NCI-H2171 (cell line): ENCODE data around the gene MYL5.
A peak's percentile ranks its signal among the peaks of the same experiment; 100 is the strongest.
"Not testable (repeated sequence)": the region's sequence is repeated elsewhere in the genome, so short reads cannot be mapped to it uniquely, and the experiment has no call there.

Source experiments
- DNase-seq: peaks from one replicate; lab custom pipeline; 2025; lab: John Stamatoyannopoulos, UW

MYL5 gene

DNA sequence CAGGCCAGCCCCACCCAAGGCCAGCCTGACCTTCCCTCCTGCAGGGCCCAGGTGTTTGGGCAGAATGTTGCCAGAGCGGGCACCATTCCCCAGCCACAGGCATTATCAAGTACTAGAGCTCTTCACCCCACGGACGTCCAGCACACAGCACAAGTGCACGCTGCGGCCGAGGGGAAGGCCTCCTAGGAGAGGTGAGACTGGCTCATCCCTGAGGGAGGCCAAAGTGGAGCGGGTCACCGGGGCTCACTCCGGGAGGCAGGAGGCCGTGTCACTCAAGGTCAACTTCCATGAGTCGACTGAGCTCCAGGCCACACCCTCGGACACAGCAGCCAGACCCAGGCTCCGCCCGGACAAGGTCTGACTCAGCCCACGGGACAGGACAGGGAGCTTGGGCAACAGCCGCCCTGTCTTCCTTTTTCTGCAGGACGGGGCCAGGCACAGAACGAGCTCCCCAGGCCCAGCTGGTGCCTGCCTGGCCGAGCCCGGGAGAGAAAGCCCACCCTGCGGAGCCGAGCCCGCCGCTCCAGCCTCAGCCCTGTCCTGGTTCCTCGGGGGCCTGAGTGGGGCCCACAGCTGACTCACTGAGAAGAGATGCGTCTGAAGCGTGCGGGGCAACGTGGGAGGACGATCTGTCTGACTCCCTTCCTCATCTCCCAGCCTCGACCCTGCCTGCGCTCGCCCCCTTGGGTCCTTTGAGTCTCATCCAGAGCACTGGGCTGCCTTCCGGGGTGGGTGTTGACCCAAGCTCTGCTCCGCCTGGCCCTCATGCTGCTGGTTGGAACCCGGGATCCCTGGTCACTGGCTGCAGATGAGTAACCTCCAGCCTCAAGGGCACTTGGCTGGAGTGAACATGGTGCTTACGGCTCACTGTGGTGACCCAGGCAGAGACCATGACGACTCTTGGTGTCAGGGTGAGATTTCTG, 13.0 kb downstream of the MYL5 start:
- no peak for DNase-seq

DNA sequence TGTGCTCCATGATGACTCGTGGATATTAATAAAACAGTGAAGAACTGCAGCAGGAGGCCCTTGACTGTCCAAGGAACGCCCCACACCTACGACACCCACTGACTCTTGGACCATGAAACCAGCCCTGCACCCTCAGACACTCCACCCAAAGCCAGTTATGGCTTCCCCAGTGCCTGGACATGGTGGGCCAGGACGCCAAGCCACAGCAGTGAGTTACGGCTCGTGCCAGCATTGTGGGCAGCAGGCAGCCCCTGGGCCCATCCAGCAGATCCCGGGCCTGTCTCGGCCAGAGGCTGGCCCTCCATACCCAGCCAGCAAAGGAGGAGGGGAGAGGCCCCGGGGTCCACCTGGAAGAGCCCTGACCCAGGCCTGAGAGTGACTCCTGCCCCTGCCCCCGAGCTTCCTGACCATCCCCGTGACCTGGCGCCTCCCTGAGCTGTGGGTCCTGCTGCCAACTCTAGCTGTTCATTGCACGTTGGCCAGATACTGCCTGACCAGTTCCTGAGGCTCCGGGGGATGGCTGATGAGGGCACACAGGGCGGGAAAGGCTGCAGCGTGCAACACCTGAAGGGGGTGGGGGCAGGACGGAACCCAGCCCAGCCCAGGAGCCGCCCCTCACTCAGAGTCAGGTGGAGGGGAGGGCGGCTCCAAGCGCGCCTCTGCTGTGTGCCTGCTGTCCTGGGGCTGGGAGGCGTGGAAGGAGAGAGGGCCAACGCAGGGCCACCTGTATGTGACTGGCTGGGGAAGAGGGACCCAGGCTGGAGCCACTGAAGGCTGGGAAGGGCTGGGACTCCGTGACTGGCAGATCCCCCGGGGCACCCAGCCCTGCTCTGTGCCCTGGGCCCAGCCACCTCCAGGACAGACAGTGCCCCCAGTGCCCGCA, 13.9 kb downstream of the MYL5 start:
- no peak for DNase-seq

DNA sequence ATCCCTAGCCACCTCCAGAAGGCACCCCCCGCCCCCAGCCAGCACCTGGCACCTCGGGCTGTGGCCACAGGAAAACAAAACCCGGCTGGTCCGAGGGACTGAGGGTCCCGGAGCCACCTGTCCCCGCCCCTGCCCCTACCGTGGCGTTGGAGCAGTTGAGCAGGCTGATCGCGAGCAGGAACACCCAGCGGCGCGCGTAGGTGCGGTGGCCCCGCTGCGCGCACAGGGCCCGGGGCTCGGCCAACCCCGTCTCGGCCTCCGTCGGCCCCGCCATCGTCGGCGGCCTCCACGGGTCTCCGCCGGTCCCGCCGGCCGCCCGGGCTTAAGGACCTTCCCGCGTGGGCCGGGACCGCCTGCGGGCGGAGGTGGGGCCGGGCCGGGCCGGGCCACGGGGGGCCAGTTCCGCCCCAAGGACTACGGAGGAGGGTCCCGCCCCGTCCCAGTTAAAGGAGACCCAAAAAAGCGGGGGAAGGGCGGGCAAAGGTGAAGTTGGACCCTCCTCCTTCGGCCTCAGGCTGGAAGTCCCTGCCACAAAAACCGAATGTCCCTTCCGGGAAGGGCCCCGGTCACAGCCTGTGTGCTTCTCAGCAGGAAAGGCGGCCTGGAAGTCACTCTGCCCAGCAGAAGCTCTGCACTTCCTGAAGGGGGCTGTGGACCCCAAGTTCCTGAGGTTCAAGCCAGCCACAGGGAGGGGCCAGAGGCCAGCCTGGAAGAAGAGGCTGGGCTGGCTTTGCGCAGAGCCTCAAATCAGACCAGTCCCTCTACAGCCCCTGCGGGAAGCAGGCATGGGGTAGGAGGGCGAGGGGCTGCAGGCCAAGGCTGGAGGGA, 14.7 kb downstream of the MYL5 start, which contains the start of gene SLC49A3:
Gene SLC49A3, minus strand, starts transcription at position 298 of the 828 bp plus-strand sequence. Its CDS starts 24 bp downstream, at position 274.
- DNase-seq = no peak

DNA sequence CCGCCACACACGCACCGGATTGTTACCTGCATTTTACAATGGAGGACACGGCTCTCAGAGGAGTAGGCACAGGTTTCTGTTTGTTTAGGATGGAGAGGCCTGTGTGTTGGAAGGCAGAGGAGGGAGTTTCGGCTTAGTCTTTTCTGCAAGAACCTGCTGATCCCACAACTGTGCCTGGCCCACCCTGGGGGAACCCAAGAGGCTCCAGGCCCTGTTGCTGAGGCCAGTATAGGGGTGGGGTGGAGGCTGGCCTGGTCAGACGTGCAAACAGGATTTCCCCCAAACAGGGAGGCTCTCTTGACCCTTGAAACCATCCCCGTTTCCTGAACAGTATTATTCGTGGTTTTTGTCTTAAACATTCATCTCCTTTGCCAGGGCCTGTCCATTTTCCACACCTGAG, 15.4 kb downstream of the MYL5 start:
- DNase-seq = no peak

DNA sequence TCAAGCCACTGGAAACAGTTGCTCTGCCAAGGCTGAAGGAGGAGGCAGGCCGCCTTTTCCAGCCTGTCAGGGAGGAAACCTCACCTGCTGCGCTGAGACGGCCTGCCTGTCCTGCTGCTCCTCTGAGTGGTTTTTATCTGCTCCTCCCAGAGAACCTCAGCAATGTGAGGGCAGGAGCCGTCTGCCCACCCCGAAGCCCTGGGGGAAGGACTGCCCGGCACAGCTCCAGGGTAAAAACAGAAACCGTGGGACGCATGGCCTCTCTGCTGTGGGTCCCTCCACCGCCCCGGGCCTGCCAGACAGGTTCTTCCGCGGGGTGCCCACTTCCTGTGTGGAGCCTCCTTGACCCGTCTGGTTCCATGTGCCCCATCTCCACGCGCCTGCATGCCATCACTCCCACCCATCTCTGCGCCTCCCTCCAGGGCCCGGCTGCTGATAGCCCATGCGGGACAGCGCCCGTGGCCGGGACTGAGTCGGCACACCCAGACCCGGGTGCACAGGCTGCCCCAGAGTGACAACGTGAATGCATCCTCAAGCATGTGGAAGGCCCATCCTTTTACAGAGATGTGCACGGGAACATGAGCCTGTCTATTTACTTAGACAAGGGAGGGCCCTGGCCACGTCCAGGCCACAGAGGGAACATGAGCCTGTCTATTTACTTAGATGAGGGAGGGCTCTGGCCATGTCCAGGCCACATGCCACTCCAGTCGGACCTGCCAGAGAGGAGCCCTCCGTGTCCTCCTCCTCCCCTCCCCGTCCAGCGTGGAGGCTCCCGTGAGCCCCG, 18.6 kb downstream of the MYL5 start:
- DNase-seq = no peak

DNA sequence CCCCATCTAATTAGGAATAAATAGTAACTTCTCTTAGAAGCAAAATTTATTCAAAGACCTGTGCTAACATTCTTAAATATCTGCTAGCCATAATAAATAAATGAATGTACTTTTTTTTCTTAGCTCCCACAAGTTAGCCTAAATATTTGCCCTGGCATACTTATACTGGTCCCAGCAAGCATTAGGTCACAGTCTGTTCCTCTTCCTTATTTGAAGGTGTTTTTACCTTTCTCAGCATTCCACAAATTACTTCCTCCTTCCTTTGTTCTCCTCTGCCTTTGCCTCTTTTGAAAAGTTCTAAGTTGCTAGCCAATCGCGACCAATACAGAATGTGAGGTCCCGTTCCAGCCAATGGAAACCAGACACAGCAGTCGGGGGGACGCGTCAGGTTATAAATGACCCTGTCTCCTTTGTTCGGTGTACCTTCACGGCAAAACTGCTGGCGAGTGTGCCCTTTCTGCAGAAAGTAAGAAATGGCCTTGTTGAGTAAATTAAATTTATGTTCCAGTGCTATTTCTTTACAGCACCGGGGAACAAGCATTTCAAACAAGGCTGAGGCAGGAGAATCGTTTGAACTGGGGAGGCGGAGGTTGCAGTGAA, 20.1 kb downstream of the MYL5 start:
- DNase-seq = not testable (repeated sequence)

DNA sequence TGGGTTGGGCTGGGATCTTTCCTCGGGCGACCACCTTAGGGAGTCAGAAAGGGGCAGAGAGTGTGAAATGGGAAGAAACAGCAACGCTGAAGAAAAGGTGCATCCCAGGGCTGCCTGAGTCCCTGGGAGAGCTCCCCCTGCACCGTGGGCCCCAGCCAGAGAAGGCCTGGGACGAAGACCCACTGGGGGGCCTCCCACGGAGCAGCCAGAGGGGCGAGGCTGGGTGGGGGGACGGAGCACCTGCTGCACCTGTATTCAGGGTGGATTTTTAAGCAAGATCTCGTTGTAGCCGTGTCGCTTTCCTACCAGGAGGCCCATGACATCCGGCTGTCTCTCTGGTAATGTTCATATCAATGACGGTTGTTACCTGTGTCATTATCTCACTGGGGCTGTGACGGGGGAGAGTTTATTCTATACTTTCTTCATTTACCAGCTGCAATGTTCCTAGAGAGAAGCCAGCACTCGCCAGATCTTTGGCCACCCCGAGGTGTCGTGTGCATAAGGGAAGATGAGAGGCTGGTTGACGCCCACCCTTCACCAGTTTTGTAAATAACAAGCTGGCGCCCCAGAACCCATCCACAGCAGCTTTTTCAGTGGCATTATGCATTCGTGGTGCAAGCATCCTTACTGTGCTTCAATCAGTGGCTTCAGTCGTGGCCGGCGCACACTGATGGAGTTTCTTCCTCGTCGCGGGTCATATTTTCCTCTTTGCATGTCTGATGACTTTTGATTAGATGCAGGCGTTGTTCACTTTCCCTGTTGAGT, 25.7 kb downstream of the MYL5 start:
- DNase-seq = no peak

DNA sequence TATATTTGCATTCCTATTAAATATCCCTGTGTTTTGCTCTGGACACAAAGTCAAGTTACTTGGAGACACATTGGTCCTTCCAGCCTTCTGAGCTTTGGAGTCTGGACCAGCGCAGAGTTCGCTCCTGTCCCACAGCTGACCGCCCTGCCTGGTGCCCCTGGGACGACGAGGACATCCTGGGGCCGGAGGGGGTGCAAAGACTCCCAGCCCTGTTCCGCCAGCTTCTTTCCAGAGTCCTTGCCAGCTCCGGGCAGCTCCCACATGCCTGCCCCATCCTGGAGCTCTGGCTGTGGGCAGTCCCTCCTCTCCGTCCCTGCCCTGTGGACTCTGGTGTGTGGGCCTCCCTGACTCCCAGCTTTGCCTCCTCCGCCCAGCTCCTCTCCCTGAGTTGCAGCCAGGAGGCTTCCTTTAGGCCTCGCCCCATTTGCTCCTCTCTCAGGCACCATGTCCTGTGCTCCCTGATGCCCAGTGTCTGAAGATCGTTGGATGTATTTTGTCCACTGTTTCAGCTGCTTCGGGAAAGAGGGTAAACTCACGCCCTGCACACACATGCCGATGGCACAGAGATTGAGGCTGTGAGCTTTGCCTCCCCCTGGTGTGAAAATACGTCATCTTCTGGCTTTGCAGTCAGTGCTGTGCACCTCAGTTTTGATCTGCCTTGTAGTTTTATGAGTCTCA, 26.4 kb downstream of the MYL5 start:
- DNase-seq = no peak

DNA sequence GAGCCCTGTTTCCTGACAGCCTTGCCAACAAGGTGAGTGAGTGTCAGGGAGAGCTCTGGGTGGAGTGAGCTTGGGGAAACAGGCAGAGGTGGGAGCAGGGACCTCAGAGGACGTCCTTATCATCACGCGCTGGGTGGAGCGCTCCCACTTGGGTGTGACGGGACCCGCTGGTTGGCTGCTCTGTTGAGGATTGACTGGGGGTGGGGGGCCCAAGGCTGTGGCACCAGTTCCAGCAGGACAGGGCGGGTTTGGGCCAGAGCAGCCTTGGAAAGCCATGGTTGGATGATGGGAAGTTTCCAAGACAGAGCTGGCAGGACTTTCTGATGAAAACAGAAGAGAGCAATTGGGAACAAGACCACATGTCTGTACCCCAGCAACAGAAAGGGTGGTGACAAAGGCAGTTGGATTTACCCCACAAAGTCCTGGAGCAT, 28.3 kb downstream of the MYL5 start:
- no peak for DNase-seq

DNA sequence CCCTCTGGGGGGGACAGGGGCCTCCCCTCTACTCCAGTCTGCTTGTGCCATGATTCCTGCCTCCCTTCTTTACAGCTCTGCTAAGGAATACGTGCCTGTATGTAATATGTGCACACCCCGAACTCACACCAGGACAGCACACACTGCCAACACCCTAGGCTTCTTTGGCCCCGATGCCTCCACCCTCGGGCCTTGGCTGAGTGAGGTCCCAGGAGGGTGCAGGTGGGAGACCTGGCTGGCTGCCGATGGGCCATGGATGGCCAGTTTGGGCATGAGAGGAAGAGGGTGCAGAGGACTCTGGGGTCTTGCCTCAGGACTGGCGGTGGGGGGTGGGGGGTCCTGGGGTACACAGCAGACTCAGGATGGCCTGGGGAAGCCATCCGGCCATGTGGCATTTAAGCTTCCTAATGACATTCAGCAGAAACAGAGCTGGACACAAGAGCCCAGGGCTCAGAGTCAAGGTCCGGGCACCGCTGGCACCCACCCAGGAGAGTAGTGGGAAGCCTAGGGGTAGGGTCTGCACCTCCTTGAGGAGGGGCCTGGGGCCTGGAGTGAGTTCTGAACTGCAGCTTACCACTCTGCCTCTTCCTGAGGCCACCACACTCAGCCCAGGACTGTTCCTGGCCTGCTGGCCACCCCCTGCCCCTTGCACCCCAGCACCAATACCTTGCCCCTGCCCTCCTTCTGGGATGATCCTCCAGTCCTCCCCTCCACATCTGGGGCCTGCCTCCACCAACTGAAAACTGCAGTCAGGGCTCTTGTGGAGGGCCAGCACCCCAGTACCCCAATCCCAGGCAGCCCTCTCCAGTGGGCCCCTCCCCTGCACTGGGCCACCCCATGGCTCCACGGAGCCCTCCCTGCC, 29.2 kb downstream of the MYL5 start:
- DNase-seq = no peak

DNA sequence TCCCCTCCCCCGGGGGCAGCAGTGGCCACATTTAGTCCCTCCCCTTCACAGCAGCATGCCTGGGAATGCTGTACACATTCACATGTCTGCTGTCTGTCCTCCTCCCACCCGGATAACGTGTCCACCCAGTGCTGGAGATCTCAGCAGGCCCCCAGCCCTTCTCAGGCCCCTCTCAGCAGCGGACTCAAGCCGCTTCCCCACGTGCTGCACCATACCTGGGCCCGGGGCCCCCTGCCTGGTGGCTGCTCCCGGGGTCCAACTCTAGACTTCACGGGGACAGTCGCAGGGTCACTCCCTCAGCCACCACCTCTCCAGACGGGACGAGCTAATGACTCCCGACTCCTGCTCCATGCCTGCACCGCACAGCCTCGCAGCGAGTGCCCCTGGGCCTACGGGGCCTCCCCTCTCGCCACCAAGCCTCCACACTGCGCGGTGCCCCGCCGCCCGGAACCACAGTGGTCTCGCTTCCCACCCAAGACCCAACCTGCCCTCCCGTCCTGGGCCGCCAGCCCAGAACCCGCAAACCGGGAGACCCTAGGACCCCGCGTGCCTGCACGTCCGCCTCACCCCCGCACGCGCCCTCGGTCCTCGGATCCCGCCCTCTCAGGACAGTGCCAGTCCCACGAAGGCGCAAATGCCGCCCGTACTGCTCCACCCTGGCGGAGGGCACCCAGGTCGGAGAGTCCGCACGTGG, 30.0 kb downstream of the MYL5 start:
- DNase-seq = no peak

DNA sequence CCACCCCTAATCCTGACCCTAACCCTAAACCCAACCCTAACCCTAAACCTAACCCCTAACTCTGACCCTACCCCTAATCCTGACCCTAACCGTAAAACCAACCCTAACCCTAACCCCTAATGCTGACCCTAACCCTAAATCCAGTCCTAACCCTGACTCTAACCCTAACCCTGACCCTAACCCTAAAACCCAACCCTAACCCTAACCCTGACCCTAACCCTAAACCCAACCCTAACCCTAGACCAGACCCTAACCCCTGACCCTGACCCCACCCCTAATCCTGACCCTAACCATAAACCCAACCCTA, 30.6 kb downstream of the MYL5 start:
- no peak for DNase-seq

DNA sequence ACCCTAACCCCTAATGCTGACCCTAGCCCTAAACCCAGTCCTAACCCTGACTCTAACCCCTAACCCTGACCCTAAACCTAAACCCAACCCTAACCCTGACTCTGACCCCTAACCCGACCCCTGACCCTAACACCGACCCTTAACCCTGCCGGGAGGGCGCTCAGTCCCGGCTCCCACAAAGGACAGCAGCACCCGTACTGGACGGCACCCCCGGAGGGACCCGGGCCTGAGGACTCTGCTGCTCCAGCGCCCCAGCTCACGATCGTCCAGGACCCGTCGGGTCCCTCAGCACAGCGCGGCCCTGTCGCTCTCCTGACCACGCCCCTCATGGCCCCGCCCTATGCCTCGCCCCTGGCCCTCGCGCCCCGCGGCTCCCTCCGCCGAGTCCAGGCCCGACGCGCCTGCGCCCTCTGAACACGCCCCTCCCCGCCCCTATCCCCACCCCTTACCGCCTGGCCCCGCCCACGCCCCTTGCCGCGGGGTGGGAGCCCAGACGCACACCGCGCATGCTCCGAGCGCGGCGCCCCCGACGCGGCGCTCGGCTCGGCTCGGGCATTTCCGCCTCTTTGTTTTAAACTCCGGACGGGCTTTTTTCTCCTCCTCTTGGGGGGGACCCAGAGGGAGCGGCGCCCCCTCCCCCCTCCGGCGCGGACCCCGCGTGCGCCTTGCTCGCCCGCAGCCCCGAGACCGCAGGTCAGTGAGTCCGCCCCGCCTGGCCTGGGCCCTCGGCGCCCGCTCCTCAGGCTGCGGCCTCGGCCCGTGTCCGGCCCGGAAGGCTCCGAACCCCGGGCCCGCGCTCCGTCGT, 31.1 kb downstream of the MYL5 start, which contains the start of gene PCGF3:
Gene PCGF3, plus strand, starts transcription at position 555 of the 805 bp plus-strand sequence. CDS start 27,849 bp downstream, outside the sequence.
- DNase-seq = peak; percentile 78

DNA sequence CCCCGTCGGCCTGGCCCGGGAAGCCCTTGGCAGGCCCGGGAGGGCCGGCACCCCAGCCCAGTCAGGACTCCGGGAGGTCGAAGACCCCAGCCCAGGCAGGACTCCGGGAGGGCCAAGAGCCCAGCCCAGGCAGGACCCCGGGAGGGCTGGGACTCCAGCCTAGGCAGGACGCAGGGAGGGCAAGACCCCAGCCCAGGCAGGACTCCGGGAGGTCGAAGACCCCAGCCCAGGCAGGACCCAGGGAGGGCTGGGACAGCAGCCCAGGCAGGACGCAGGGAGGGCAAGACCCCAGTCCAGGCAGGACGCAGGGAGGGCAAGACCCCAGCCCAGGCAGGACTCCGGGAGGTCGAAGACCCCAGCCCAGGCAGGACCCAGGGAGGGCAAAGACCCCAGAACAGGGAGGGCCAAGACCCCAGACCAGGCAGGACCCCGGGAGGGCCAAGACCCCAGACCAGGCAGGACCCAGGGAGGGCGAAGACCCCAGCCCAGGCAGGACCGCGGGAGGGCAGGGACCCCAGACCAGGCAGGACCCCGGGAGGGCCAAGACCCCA, 31.8 kb downstream of the MYL5 start:
- DNase-seq = not testable (repeated sequence)

DNA sequence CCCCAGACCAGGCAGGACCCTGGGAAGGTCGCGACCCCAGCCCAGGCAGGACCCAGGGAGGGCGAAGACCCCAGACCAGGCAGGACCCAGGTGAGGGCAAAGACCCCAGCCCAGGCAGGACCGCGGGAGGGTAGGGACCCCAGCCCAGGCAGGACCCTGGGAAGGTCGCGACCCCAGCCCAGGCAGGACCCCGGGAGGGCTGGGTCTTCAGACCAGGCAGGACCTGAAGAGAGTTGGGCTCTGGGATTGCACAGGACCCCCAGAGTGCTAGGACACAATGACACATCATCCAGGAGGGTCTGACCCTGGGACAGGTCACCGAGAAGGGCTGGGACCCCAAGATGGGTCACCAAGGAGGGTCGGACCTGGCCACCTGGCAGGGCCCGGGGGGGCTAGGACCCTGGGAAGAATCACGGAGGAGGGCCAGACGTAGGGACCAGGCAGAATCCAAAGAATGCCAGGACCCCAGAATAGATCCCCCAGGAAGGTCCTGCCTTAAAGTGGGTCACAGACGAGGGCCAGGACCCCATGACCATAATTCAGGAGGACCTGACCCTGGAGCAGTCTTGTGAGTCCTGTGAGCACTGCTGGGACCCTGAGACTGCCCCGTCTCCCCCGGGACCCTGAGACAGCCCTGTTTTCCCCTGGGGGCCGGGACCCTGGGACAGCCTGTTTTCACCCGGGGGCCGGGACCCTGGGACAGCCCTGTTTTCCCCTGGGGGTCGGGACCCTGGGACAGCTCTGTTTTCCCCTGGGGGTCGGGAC, 32.7 kb downstream of the MYL5 start:
- no peak for DNase-seq
